ENCODE data around the gene FZR1. TPM values are rescaled to one million over a fixed set of nuclear protein-coding genes. Genes with fewer than 3 reads are reported as not detected.

FZR1 gene
- polyA plus RNA-seq, 2 donors, result 23.0 to 28.0 TPM

- no peaks in the 10 kb centered on the region for H3K27me3 ChIP-seq (ENCODE audit: control insufficient read depth in 1 of 2, insufficient read depth in 2 of 2, low read length in 2 of 2)
- H3K4me3 ChIP-seq (ENCODE audit: low read depth in 1 of 2, low read length in 2 of 2), result no peak overlapping the region
- 81 to 84% methylated on average over 18 of the region's 18 CpGs for WGBS, 2 donors
- no peaks in the 10 kb centered on the region for H3K9me3 ChIP-seq (ENCODE audit: control insufficient read depth in 2 of 2, insufficient read depth in 1 of 2, low read depth in 1 of 2, low read length in 1 of 2)
- H3K27ac ChIP-seq (ENCODE audit: low read depth in 2 of 2, low read length in 1 of 2), result no peak overlapping the region
- H3K4me1 ChIP-seq (ENCODE audit: control insufficient read depth in 2 of 2, insufficient read depth in 2 of 2, low read length in 1 of 2), result peaks cover 5 to 18% of the 10 kb centered on the region in 2 donors
- peaks cover 2 to 25% of the 10 kb centered on the region in 2 donors for H3K36me3 ChIP-seq (ENCODE audit: control insufficient read depth in 2 of 2, insufficient read depth in 2 of 2, low read length in 1 of 2)
These were observed 13.0 kb downstream of the FZR1 start for GRCh38 chr19:3519126-3519525.

GRCh38 chr19:3520166-3521103, 14.3 kb downstream of the FZR1 start:
- Histone ChIP-seq H3K27ac (ENCODE audit: low read depth in 2 of 2, low read length in 1 of 2) (peak overlapping the region; percentile 77 to 86), H3K36me3 (ENCODE audit: control insufficient read depth in 2 of 2, insufficient read depth in 2 of 2, low read length in 1 of 2) (peaks cover 2 to 30% of the 10 kb centered on the region in 2 donors), H3K4me3 (ENCODE audit: low read depth in 1 of 2, low read length in 2 of 2) (no peak overlapping the region), H3K27me3 (ENCODE audit: control insufficient read depth in 1 of 2, insufficient read depth in 2 of 2, low read length in 2 of 2) (no peaks in the 10 kb centered on the region), H3K9me3 (ENCODE audit: control insufficient read depth in 2 of 2, insufficient read depth in 1 of 2, low read depth in 1 of 2, low read length in 1 of 2) (no peaks in the 10 kb centered on the region), H3K4me1 (ENCODE audit: control insufficient read depth in 2 of 2, insufficient read depth in 2 of 2, low read length in 1 of 2) (peaks cover 5 to 15% of the 10 kb centered on the region in 2 donors)
- WGBS, 2 donors, result 63 to 71% methylated on average over 37 of the region's 37 CpGs

GRCh38 chr19:3521104-3521445, 15.0 kb downstream of the FZR1 start:
- H3K27me3 ChIP-seq (ENCODE audit: control insufficient read depth in 1 of 2, insufficient read depth in 2 of 2, low read length in 2 of 2), result no peaks in the 10 kb centered on the region
- peaks cover 2 to 36% of the 10 kb centered on the region in 2 donors for H3K36me3 ChIP-seq (ENCODE audit: control insufficient read depth in 2 of 2, insufficient read depth in 2 of 2, low read length in 1 of 2)
- H3K27ac ChIP-seq (ENCODE audit: low read depth in 2 of 2, low read length in 1 of 2), result peak overlapping the region; percentile 77 to 86
- H3K9me3 ChIP-seq (ENCODE audit: control insufficient read depth in 2 of 2, insufficient read depth in 1 of 2, low read depth in 1 of 2, low read length in 1 of 2), result no peaks in the 10 kb centered on the region
- H3K4me3 ChIP-seq (ENCODE audit: low read depth in 1 of 2, low read length in 2 of 2), result no peak overlapping the region
- peaks cover 5 to 15% of the 10 kb centered on the region in 2 donors for H3K4me1 ChIP-seq (ENCODE audit: control insufficient read depth in 2 of 2, insufficient read depth in 2 of 2, low read length in 1 of 2)
- 53 to 54% methylated on average over 7 of the region's 7 CpGs for WGBS, 2 donors

- Histone ChIP-seq H3K36me3 (ENCODE audit: control insufficient read depth in 2 of 2, insufficient read depth in 2 of 2, low read length in 1 of 2) (peaks cover 7 to 50% of the 10 kb centered on the region in 2 donors), H3K4me3 (ENCODE audit: low read depth in 1 of 2, low read length in 2 of 2) (no peak overlapping the region), H3K27me3 (ENCODE audit: control insufficient read depth in 1 of 2, insufficient read depth in 2 of 2, low read length in 2 of 2) (no peaks in the 10 kb centered on the region), H3K4me1 (ENCODE audit: control insufficient read depth in 2 of 2, insufficient read depth in 2 of 2, low read length in 1 of 2) (peaks cover 5 to 9% of the 10 kb centered on the region in 2 donors), H3K27ac (ENCODE audit: low read depth in 2 of 2, low read length in 1 of 2) (no peak overlapping the region), H3K9me3 (ENCODE audit: control insufficient read depth in 2 of 2, insufficient read depth in 1 of 2, low read depth in 1 of 2, low read length in 1 of 2) (no peaks in the 10 kb centered on the region)
- WGBS, 2 donors, result 92 to 93% methylated on average over 37 to 40 of the region's 40 CpGs
These were observed 16.6 kb downstream of the FZR1 start for GRCh38 chr19:3522421-3523360.

- WGBS, 2 donors, result 91 to 93% methylated on average over 20 to 21 of the region's 21 CpGs
- Histone ChIP-seq H3K27me3 (ENCODE audit: control insufficient read depth in 1 of 2, insufficient read depth in 2 of 2, low read length in 2 of 2) (no peaks in the 10 kb centered on the region), H3K9me3 (ENCODE audit: control insufficient read depth in 2 of 2, insufficient read depth in 1 of 2, low read depth in 1 of 2, low read length in 1 of 2) (no peaks in the 10 kb centered on the region), H3K36me3 (ENCODE audit: control insufficient read depth in 2 of 2, insufficient read depth in 2 of 2, low read length in 1 of 2) (peaks cover 9 to 57% of the 10 kb centered on the region in 2 donors), H3K4me1 (ENCODE audit: control insufficient read depth in 2 of 2, insufficient read depth in 2 of 2, low read length in 1 of 2) (peaks cover 5 to 9% of the 10 kb centered on the region in 2 donors), H3K27ac (ENCODE audit: low read depth in 2 of 2, low read length in 1 of 2) (no peak overlapping the region), H3K4me3 (ENCODE audit: low read depth in 1 of 2, low read length in 2 of 2) (no peak overlapping the region)
These were observed 17.4 kb downstream of the FZR1 start for GRCh38 chr19:3523361-3524077.

GRCh38 chr19:3524078-3524842, 18.1 kb downstream of the FZR1 start:
- H3K36me3 ChIP-seq (ENCODE audit: control insufficient read depth in 2 of 2, insufficient read depth in 2 of 2, low read length in 1 of 2), result peaks cover 9 to 61% of the 10 kb centered on the region in 2 donors
- H3K4me3 ChIP-seq (ENCODE audit: low read depth in 1 of 2, low read length in 2 of 2), result no peak overlapping the region
- H3K9me3 ChIP-seq (ENCODE audit: control insufficient read depth in 2 of 2, insufficient read depth in 1 of 2, low read depth in 1 of 2, low read length in 1 of 2), result no peaks in the 10 kb centered on the region
- WGBS, 2 donors, result 93 to 94% methylated on average over 30 to 33 of the region's 33 CpGs
- peaks cover 5 to 9% of the 10 kb centered on the region in 2 donors for H3K4me1 ChIP-seq (ENCODE audit: control insufficient read depth in 2 of 2, insufficient read depth in 2 of 2, low read length in 1 of 2)
- H3K27ac ChIP-seq (ENCODE audit: low read depth in 2 of 2, low read length in 1 of 2), result no peak overlapping the region
- H3K27me3 ChIP-seq (ENCODE audit: control insufficient read depth in 1 of 2, insufficient read depth in 2 of 2, low read length in 2 of 2), result no peaks in the 10 kb centered on the region

- Histone ChIP-seq H3K36me3 (ENCODE audit: control insufficient read depth in 2 of 2, insufficient read depth in 2 of 2, low read length in 1 of 2) (peaks cover 9 to 60% of the 10 kb centered on the region in 2 donors), H3K27me3 (ENCODE audit: control insufficient read depth in 1 of 2, insufficient read depth in 2 of 2, low read length in 2 of 2) (no peaks in the 10 kb centered on the region), H3K27ac (ENCODE audit: low read depth in 2 of 2, low read length in 1 of 2) (no peak overlapping the region), H3K4me1 (ENCODE audit: control insufficient read depth in 2 of 2, insufficient read depth in 2 of 2, low read length in 1 of 2) (peaks cover 4 to 9% of the 10 kb centered on the region in 2 donors), H3K9me3 (ENCODE audit: control insufficient read depth in 2 of 2, insufficient read depth in 1 of 2, low read depth in 1 of 2, low read length in 1 of 2) (no peaks in the 10 kb centered on the region), H3K4me3 (ENCODE audit: low read depth in 1 of 2, low read length in 2 of 2) (no peak overlapping the region)
- 95% methylated on average over 20 of the region's 20 CpGs for WGBS, 2 donors
These were observed 18.9 kb downstream of the FZR1 start for GRCh38 chr19:3524904-3525451.

GRCh38 chr19:3526507-3527237, 20.6 kb downstream of the FZR1 start:
- peaks cover 0 to 4% of the 10 kb centered on the region in 2 donors for H3K4me1 ChIP-seq (ENCODE audit: control insufficient read depth in 2 of 2, insufficient read depth in 2 of 2, low read length in 1 of 2)
- H3K27me3 ChIP-seq (ENCODE audit: control insufficient read depth in 1 of 2, insufficient read depth in 2 of 2, low read length in 2 of 2), result no peaks in the 10 kb centered on the region
- no peak overlapping the region for H3K4me3 ChIP-seq (ENCODE audit: low read depth in 1 of 2, low read length in 2 of 2)
- WGBS, 2 donors, result 94% methylated on average over 28 of the region's 28 CpGs
- H3K27ac ChIP-seq (ENCODE audit: low read depth in 2 of 2, low read length in 1 of 2), result no peak overlapping the region
- H3K9me3 ChIP-seq (ENCODE audit: control insufficient read depth in 2 of 2, insufficient read depth in 1 of 2, low read depth in 1 of 2, low read length in 1 of 2), result no peaks in the 10 kb centered on the region
- peaks cover 21 to 72% of the 10 kb centered on the region in 2 donors for H3K36me3 ChIP-seq (ENCODE audit: control insufficient read depth in 2 of 2, insufficient read depth in 2 of 2, low read length in 1 of 2)
